ENCODE data around the gene TENM4.
A peak's percentile ranks its signal among the peaks of the same experiment; 100 is the strongest.

The TENM4 gene

DNA sequence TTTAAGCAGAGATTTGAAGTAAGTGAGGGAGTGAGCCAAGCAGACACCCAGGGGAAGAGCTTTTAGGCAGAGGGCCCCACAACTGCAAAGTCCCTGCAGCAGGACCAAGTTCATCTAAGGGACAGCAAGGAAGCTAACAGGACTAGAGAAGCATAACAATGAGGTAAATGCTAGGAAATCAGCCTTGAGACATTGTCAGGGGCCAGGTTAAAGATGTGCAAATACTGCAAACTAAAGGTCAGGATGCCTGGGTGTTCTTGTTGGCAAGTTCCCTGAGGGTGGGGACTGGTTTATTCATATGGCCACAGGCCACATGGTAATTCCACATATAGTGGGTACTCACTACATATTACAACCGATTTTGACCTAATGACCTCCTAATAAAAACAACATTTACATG lies 467.0 kb downstream of the TENM4 start:
- TF ChIP-seq, protein P1, sequence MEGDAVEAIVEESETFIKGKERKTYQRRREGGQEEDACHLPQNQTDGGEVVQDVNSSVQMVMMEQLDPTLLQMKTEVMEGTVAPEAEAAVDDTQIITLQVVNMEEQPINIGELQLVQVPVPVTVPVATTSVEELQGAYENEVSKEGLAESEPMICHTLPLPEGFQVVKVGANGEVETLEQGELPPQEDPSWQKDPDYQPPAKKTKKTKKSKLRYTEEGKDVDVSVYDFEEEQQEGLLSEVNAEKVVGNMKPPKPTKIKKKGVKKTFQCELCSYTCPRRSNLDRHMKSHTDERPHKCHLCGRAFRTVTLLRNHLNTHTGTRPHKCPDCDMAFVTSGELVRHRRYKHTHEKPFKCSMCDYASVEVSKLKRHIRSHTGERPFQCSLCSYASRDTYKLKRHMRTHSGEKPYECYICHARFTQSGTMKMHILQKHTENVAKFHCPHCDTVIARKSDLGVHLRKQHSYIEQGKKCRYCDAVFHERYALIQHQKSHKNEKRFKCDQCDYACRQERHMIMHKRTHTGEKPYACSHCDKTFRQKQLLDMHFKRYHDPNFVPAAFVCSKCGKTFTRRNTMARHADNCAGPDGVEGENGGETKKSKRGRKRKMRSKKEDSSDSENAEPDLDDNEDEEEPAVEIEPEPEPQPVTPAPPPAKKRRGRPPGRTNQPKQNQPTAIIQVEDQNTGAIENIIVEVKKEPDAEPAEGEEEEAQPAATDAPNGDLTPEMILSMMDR (IDR thresholded peaks at IDR 0.05; ENCODE audit: extremely low read depth, missing control alignments): no peak
- DNase-seq (ENCODE audit: low spot score): no peak

DNA sequence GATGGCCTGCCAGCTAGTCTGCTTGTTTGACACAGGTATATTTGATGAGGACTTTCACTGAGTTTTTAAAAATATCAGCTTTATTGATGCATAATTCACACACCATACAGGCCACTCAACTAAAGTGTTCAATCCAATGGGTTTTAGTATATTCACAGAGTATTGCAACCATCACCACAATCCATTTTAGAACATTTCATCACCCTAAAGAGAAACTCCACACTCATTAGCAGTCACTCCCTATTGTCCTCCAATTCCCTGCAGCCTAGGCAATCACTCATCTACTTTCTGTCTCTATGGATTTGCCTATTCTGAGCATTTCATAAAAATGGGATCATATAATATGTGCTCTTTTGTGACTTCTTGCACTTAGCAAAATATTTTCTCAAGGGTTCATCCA lies 468.2 kb downstream of the TENM4 start:
- DNase-seq (ENCODE audit: low spot score): no peak
- TF ChIP-seq, protein P1 (IDR thresholded peaks at IDR 0.05; ENCODE audit: extremely low read depth, missing control alignments): no peak

DNA sequence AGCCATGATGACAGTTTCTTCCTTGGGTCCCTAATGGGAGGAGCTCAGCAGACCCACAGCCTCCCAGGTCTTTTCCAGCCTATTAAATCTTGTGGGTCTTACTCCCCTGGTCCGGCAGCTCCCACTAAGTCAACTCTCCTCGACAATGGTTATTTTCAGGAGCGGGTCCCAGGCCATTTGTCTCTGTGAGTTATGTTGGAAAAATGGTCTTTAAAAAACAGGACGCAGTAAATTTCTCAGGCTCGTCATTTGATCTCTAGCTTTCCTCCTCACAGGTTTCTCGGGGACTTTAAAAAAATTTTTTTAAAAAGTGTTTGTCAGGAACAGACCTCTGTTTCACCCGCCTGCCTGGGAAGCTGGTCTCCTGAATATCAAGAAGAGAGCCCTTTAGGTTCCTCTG lies 468.7 kb downstream of the TENM4 start:
- no peak for DNase-seq (ENCODE audit: low spot score)
- TF ChIP-seq, protein P1 (IDR thresholded peaks at IDR 0.05; ENCODE audit: extremely low read depth, missing control alignments): no peak

DNA sequence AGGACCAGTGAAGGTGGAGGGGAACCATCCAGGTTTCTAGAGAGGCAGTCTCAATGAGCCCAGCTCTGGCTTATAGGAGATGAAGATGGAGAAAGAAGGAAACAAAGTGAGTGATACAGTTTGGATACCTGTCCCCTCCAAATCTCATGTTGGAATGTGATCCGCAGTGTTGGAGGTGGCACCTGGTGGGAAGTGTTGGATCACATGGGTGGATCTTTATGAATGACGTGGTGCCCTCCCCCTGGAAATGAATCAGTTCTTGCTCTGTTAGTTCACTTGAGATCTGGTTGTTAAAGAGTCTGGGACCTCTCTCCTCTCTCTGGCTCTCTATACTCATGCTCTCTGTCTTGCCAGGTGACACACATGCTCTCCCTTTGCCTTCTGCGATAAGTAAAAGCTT lies 473.0 kb downstream of the TENM4 start:
- DNase-seq (ENCODE audit: low spot score): no peak
- TF ChIP-seq, protein P1 (IDR thresholded peaks at IDR 0.05; ENCODE audit: extremely low read depth, missing control alignments): no peak

DNA sequence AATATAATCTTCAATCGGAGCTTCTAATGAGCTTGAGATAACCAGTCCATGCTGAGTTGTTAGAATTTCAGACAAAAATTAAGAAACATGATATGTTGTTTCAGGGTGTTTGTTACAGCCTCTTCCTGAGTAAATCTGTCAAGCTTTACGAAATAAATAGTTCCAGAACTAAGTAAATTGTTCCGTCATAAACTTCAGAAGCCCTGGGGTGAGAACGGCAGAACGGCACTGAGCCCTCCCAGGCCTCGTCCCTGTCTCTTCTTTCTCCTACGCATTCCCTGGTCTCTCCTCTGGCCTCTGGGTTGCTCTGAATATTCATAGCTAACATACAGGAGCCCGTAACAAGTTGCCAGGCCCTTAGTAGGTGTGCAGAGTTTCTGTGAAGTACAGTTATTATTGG lies 475.4 kb downstream of the TENM4 start:
- DNase-seq (ENCODE audit: low spot score): no peak
- TF ChIP-seq, protein P1 (IDR thresholded peaks at IDR 0.05; ENCODE audit: extremely low read depth, missing control alignments): no peak

DNA sequence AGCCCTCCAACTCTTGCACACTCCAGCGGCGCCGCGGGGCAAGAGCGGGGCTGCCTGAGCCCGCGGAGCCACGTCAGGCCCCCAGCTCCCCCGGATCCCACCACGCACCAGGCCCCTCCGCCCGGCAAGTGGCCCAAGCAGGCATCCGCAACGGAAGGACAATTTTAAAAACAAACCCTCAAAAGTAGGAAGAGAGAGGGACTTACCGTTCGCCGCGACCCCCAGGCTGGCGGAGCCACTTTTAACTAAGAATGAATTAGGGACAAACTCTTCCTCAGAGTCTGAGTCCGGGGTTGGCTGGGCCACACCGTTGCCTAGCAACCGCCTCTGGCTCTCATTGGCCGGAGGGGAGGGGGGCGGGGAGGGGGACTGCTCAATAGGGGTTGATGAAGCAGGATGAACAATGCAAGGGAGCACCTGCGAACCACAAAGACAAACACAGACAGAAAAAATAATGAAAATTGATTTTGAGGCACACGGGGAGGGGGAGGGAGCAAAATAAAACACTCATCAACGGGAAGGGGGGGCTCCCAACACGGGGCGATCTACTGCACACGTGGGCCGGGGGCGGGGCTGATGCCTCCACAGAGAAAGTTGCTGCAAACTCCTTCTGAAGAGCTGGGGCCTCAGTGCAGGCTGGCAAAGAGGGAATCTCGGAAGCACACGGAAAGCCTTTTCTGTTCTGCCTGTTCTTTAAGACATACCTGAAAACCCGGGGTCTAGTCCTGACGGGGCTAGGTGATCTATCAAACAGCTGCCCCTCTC lies 478.7 kb downstream of the TENM4 start:
- TF ChIP-seq, protein P1 (IDR thresholded peaks at IDR 0.05; ENCODE audit: extremely low read depth, missing control alignments): no peak
- no peak for DNase-seq (ENCODE audit: low spot score)

DNA sequence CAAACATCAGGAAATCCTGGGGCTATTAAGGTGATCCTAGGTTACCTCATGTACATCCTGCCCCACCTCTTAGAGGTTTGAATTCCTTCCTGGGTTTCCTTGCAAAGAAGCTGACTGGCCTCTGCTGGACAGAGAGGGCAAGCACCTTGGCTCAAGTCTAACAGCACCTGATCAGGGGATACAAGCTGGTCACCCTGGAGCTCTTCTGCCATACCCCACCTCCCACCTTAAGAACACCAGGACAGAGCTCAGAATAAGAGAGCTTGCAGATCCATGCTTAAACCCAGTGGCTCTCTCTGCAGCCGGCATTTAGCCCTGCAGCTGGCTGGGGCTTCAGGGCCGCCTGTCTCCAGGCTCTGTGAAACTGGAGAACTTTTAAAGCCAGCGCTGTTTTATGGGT lies 479.6 kb downstream of the TENM4 start:
- TF ChIP-seq, protein P1 (IDR thresholded peaks at IDR 0.05; ENCODE audit: extremely low read depth, missing control alignments): no peak
- peak; percentile 25 for DNase-seq (ENCODE audit: low spot score)

Measured in GM20000 (cell line).